Measurements from ENCODE around the gene SYTL3. TPM values are rescaled to one million over a fixed set of nuclear protein-coding genes. Genes with fewer than 3 reads are reported as not detected.

Gene SYTL3
- total RNA-seq, 2 donors from 2014 or later: 0.58 to 0.79 TPM

DNA sequence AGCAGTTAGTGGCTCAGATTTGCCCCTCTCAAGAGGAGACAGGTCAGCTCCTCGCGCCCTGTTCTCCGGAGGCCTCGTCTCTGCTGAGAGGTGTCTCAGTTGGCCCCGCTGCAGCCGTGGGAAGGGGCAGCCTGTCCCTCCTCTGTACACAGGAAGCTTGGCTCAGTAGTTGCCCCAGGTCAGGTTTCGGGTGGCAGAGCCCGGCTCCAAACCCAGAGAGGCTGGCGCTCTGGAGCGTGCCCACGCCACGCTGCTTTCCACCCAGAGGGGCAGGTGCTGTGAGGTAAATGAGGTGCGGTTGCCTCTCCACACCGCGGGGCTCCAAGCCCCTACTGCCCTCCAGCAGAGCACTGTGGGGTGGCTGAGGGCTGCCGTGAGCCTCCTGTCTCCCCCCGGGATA is 21.3 kb upstream of the SYTL3 start:
- Mint-ChIP-seq H3K9me3 (no peaks in the 10 kb centered on the region), H3K4me1 (peaks cover 8% of the 10 kb centered on the region), H3K36me3 (ENCODE audit: low read depth) (peaks cover 70% of the 10 kb centered on the region), H3K4me3 (no peak overlapping the region), H3K27ac (no peak overlapping the region), H3K27me3 (ENCODE audit: insufficient read depth) (no peaks in the 10 kb centered on the region)
- peak; percentile 41 for DNase-seq
- TF ChIP-seq, protein P1, sequence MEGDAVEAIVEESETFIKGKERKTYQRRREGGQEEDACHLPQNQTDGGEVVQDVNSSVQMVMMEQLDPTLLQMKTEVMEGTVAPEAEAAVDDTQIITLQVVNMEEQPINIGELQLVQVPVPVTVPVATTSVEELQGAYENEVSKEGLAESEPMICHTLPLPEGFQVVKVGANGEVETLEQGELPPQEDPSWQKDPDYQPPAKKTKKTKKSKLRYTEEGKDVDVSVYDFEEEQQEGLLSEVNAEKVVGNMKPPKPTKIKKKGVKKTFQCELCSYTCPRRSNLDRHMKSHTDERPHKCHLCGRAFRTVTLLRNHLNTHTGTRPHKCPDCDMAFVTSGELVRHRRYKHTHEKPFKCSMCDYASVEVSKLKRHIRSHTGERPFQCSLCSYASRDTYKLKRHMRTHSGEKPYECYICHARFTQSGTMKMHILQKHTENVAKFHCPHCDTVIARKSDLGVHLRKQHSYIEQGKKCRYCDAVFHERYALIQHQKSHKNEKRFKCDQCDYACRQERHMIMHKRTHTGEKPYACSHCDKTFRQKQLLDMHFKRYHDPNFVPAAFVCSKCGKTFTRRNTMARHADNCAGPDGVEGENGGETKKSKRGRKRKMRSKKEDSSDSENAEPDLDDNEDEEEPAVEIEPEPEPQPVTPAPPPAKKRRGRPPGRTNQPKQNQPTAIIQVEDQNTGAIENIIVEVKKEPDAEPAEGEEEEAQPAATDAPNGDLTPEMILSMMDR (conservative IDR thresholded peaks at IDR 0.05): no peak
- Histone ChIP-seq H3K27ac (ENCODE audit: low read depth, low read length) (no peak overlapping the region), H3K9ac (ENCODE audit: extremely low read depth, low read length, poor library complexity, severe bottlenecking) (no peak overlapping the region), H3K4me1 (ENCODE audit: control insufficient read depth, insufficient read depth, low read length) (no peaks in the 10 kb centered on the region), H3K4me3 (ENCODE audit: low read length) (no peak overlapping the region), H3K9me3 (ENCODE audit: control insufficient read depth, low read length) (no peaks in the 10 kb centered on the region), H3K27me3 (ENCODE audit: control insufficient read depth, insufficient read depth, low read length, poor library complexity, severe bottlenecking) (no peaks in the 10 kb centered on the region), H3K36me3 (ENCODE audit: control insufficient read depth, insufficient read depth, low read length) (peaks cover 73% of the 10 kb centered on the region)
- WGBS, 2 experiments (ENCODE audit: insufficient coverage in 1 of 2, insufficient read length in 1 of 2): 89 to 94% methylated on average over 11 to 17 of the region's 17 CpGs

DNA sequence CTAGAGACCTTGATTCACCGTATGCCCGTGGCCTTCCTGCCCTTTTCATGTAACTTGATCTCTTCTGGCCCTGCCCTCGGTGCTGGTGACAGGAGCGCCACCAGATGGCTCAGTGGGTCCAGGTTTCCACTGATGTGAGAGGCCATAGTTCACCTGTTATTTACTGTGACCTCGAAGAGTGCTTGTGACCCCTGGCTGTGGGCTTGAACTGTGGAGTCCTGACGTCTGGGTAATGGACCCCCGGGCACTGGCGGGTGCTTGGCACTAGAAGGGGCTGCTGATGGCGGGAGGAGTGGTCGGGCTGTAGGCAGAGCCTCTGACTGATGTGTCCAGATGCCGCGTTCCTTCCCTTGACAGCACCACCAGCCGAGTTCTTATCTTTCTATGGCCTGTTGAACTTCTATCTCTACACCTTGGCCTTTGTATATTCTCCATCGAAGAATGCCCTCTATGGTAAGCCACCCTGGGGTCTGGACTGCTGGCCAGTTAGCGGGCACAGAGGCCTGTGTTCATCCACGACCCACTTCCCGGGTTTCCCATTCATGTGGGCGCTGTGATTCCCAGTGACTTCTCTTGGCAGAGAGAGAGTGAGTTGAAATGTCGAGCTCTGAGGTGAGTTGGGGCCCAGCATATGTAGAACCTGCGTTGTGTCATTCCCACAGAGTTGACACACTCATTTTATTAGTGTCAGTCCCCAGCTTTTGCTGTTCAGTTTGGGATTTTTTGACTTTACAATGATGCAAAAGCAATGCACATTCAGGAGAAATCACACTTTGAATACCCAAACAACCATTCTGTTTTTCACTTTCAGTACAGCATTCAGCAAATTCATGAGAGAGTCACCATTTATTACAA is 20.3 kb upstream of the SYTL3 start:
- Mint-ChIP-seq H3K9me3 (no peaks in the 10 kb centered on the region), H3K4me3 (no peak overlapping the region), H3K27ac (no peak overlapping the region), H3K36me3 (ENCODE audit: low read depth) (peaks cover 67% of the 10 kb centered on the region), H3K27me3 (ENCODE audit: insufficient read depth) (no peaks in the 10 kb centered on the region), H3K4me1 (peaks cover 8% of the 10 kb centered on the region)
- H3K36me3 ChIP-seq (ENCODE audit: control insufficient read depth, insufficient read depth, low read length): peaks cover 76% of the 10 kb centered on the region
- TF ChIP-seq, protein P1 (conservative IDR thresholded peaks at IDR 0.05): peak; percentile 71
- WGBS, 2 experiments (ENCODE audit: insufficient coverage in 1 of 2, insufficient read length in 1 of 2): 89 to 90% methylated on average over 19 to 20 of the region's 20 CpGs
- H3K4me3 ChIP-seq (ENCODE audit: low read length): no peak overlapping the region
- no peaks in the 10 kb centered on the region for H3K9me3 ChIP-seq (ENCODE audit: control insufficient read depth, low read length)
- H3K9ac ChIP-seq (ENCODE audit: extremely low read depth, low read length, poor library complexity, severe bottlenecking): no peak overlapping the region
- H3K27ac ChIP-seq (ENCODE audit: low read depth, low read length): no peak overlapping the region
- no peaks in the 10 kb centered on the region for H3K27me3 ChIP-seq (ENCODE audit: control insufficient read depth, insufficient read depth, low read length, poor library complexity, severe bottlenecking)
- peak; percentile 86 for DNase-seq
- no peaks in the 10 kb centered on the region for H3K4me1 ChIP-seq (ENCODE audit: control insufficient read depth, insufficient read depth, low read length)

DNA sequence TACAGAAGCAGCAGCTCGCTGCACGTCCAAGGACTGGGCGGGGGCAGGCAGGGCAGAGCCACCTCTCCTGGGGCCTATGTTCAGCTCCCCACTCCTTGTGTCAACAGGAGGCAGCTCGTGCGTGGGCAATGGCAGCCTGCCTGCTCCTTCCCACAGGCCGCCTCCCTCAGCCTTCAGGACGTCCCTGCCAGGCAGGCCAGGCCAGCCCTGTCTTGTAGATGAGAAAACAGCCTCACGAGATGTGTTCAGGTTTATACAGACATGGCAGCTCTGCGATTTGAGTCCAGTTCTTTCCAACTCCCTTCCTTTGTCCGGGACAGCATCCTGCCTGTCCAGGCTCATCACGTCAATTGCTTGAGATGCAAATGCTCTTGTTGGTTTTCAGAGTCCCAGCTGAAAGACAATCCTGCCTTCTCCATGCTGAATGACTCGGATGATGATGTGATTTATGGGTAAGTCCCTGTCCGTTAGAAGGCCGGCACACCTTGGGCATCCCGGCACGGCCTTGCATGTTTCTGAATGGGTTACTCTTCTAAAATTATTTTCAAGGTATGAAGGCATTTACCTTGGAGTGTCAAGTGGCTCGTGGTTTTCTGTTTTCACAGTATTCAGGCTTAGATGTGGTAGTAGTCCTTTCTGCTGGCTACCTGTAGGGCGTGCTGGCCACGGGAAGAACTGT is 18.8 kb upstream of the SYTL3 start:
- Histone ChIP-seq H3K4me3 (ENCODE audit: low read length) (no peak overlapping the region), H3K4me1 (ENCODE audit: control insufficient read depth, insufficient read depth, low read length) (peaks cover 4% of the 10 kb centered on the region), H3K9ac (ENCODE audit: extremely low read depth, low read length, poor library complexity, severe bottlenecking) (no peak overlapping the region), H3K36me3 (ENCODE audit: control insufficient read depth, insufficient read depth, low read length) (peaks cover 72% of the 10 kb centered on the region), H3K27ac (ENCODE audit: low read depth, low read length) (peak overlapping the region; percentile 32), H3K27me3 (ENCODE audit: control insufficient read depth, insufficient read depth, low read length, poor library complexity, severe bottlenecking) (no peaks in the 10 kb centered on the region), H3K9me3 (ENCODE audit: control insufficient read depth, low read length) (no peaks in the 10 kb centered on the region)
- H3K27ac Mint-ChIP-seq: no peak overlapping the region
- DNase-seq: peak; percentile 39
- H3K4me1 Mint-ChIP-seq: peaks cover 10% of the 10 kb centered on the region
- WGBS, 2 experiments (ENCODE audit: insufficient coverage in 1 of 2, insufficient read length in 1 of 2): 93 to 98% methylated on average over 13 to 19 of the region's 19 CpGs
- TF ChIP-seq, protein P1 (conservative IDR thresholded peaks at IDR 0.05): no peak
- H3K4me3 Mint-ChIP-seq: no peak overlapping the region
- no peaks in the 10 kb centered on the region for H3K9me3 Mint-ChIP-seq
- no peaks in the 10 kb centered on the region for H3K27me3 Mint-ChIP-seq (ENCODE audit: insufficient read depth)
- peaks cover 63% of the 10 kb centered on the region for H3K36me3 Mint-ChIP-seq (ENCODE audit: low read depth)

All from endodermal cell (in vitro differentiated cells).